HepG2 (cell line): ENCODE measurements around the gene THOP1. TPM values are rescaled to one million over a fixed set of nuclear protein-coding genes. Genes with fewer than 3 reads are reported as not detected.

ENCODE experiments used
- ARID2 ChIP-seq: sonication (generic); formaldehyde crosslinking; IDR thresholded peaks from 2 replicates; pipeline ENCODE4 v1.8.1; 2022; ENCODE audit warnings: mild to moderate bottlenecking, missing genetic modification reagents, borderline replicate concordance
- ARNTL ChIP-seq: sonication (generic); formaldehyde crosslinking; IDR thresholded peaks from 2 replicates; pipeline ENCODE4 v1.4.0; 2020; ENCODE audit warnings: mild to moderate bottlenecking, missing genetic modification reagents
- DZIP1 ChIP-seq: sonication (generic); formaldehyde crosslinking; IDR thresholded peaks from 2 replicates; pipeline ENCODE4 v1.5.0; 2020; ENCODE audit warnings: mild to moderate bottlenecking, missing genetic modification reagents
- GABPB1 ChIP-seq: IDR thresholded peaks from 2 replicates; pipeline ENCODE4 v1.6.1; 2016; ENCODE audit warnings: mild to moderate bottlenecking, missing genetic modification reagents, moderate library complexity, missing compliant biosample characterization
- MIER2 ChIP-seq: IDR thresholded peaks from 2 replicates; pipeline ENCODE4 v1.6.1; 2016; ENCODE audit warnings: missing biosample characterization, missing genetic modification reagents
- MLX ChIP-seq: IDR thresholded peaks from 2 replicates; pipeline ENCODE4 v1.6.1; 2016
- MYC ChIP-seq: sonication (generic); formaldehyde crosslinking; IDR thresholded peaks from 2 replicates; pipeline ENCODE4 v1.9.0; 2021; ENCODE audit warnings: missing genetic modification reagents, borderline replicate concordance
- SAP130 ChIP-seq: IDR thresholded peaks from 2 replicates; pipeline ENCODE4 v1.6.1; 2016; ENCODE audit warnings: low read depth
- ZBTB49 ChIP-seq: sonication (generic); formaldehyde crosslinking; IDR thresholded peaks from 2 replicates; pipeline ENCODE4 v1.4.0; 2020; ENCODE audit warnings: missing genetic modification reagents, borderline replicate concordance
- ZNF34 ChIP-seq: sonication (generic); formaldehyde crosslinking; IDR thresholded peaks from 2 replicates; pipeline ENCODE4 v1.4.0; 2020; ENCODE audit warnings: mild to moderate bottlenecking, missing genetic modification reagents, borderline replicate concordance
- ZNF530 ChIP-seq: sonication (generic); formaldehyde crosslinking; IDR thresholded peaks from 2 replicates; pipeline ENCODE4 v1.5.0; 2020; ENCODE audit warnings: low read depth, mild to moderate bottlenecking, missing genetic modification reagents
- ZNF672 ChIP-seq: sonication (generic); formaldehyde crosslinking; IDR thresholded peaks from 2 replicates; pipeline ENCODE4 v1.8.1; 2022; ENCODE audit warnings: missing genetic modification reagents
- ZNF792 ChIP-seq: IDR thresholded peaks from 2 replicates; pipeline ENCODE4 v1.6.1; 2016
- polyA plus RNA-seq, 8 experiments: library from polyadenylated mRNA; depleted of rRNA in 3 of 8; stranded (reverse) in 7 of 8; unstranded in 1 of 8; fragments of >200 nt; fragmentation: Illumina TruSeq in 4 of 8; extraction: Trizol in 4 of 8; gene quantifications; 2 replicates each; pipeline versions ENCODE4 v1.2.1 to v1.2.3, GENCODE V29; 2011 to 2016; ENCODE audit warnings: low read depth in 4 of 8, missing spikeins in 1 of 8, mixed read lengths in 1 of 8; ENCODE audit not compliant: insufficient read depth in 1 of 8
- total RNA-seq, 5 experiments: library from RNA; depleted of rRNA; stranded (reverse); fragments of >200 nt; fragmentation: Illumina TruSeq; extraction: Trizol; gene quantifications; 2 replicates each; pipeline ENCODE4 v1.2.3, GENCODE V29; 2016; ENCODE audit warnings: low read depth in 1 of 5
- TF ChIP-seq, protein P1 (sequence below): sonication (generic); formaldehyde crosslinking; IDR thresholded peaks from 2 replicates; pipeline ENCODE4; 2020; ENCODE audit warnings: missing genetic modification reagents, mild to moderate bottlenecking, borderline replicate concordance

THOP1 gene
- total and polyA plus RNA-seq, 2 of the 13 experiments (the other 11 are each of a cell fraction or from before 2014, with no cell fraction given): 74.4 to 116 TPM

DNA sequence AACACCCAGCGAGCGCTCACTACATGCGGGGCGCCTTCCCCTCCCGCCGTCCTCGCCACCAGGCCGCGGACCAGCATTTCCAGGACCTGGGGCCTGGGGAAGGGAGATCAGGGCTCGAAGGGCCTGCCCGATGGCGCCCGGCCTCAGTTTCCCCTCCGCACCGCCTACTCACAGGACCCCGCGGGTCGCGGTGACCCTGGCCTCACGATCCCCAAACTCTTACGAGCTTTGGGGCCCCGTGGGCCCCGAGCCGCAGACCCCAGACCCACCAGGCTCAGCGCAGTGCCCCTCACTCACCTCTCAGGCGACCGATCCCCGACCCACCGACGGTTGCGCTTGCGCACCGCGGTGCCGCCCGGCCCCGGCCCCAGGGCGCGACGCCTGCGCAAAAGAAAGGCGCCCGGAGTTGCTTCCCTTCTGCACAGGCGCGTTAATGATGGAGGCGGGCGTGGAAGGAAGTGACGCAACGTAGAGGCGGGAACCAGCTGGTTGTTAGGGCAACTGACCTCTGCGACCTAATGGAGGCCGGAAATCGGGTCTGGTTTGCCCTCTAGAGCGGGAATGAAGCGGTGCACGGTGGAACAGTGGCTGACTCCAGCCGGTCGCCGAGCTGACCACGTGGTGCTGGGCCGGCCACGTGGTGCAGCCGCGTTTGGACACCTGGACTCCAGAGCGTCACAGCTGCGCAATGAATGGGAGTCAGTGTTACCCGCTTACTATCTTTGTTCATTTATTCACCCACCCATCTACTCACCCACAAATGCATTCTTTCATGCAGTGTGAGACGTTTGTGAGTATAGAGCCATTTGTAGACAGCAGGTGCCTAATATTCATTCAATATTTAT is 2.1 kb upstream of the THOP1 start, which contains the start of gene SGTA (continued):
- TF ChIP-seq MYC (CRISPR knock-in tag) (peak; percentile 100), MIER2 (CRISPR knock-in tag) (peak; percentile 66; the same call in 1 of the 2 replicates), DZIP1 (CRISPR knock-in tag) (peak; percentile 95), SAP130 (CRISPR knock-in tag) (peak; percentile 99), ZNF792 (CRISPR knock-in tag) (peak; percentile 98), ZNF672 (CRISPR knock-in tag) (0 out of 2 replicates have a peak, but pooled peaks have one; percentile 31), MLX (CRISPR knock-in tag) (peak; percentile 82), ARID2 (peak; percentile 83; the same call in 1 of the 2 replicates), ARNTL (CRISPR knock-in tag) (peak; percentile 88; the same call in 1 of the 2 replicates), ZBTB49 (CRISPR knock-in tag) (peak; percentile 81; the same call in 1 of the 2 replicates), ZNF530 (no peak), GABPB1 (CRISPR knock-in tag) (peak; percentile 98), ZNF34 (CRISPR knock-in tag) (no peak)
- TF ChIP-seq, protein P1, sequence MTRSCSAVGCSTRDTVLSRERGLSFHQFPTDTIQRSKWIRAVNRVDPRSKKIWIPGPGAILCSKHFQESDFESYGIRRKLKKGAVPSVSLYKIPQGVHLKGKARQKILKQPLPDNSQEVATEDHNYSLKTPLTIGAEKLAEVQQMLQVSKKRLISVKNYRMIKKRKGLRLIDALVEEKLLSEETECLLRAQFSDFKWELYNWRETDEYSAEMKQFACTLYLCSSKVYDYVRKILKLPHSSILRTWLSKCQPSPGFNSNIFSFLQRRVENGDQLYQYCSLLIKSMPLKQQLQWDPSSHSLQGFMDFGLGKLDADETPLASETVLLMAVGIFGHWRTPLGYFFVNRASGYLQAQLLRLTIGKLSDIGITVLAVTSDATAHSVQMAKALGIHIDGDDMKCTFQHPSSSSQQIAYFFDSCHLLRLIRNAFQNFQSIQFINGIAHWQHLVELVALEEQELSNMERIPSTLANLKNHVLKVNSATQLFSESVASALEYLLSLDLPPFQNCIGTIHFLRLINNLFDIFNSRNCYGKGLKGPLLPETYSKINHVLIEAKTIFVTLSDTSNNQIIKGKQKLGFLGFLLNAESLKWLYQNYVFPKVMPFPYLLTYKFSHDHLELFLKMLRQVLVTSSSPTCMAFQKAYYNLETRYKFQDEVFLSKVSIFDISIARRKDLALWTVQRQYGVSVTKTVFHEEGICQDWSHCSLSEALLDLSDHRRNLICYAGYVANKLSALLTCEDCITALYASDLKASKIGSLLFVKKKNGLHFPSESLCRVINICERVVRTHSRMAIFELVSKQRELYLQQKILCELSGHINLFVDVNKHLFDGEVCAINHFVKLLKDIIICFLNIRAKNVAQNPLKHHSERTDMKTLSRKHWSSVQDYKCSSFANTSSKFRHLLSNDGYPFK: peak; percentile 96
